GM18517 (cell line): ENCODE results near the gene SRCAP.

ENCODE experiments used
- ATAC-seq: cut with Tn5 transposase; IDR thresholded peaks from one replicate; pipeline ENCODE4 v1.9.1; 2021; ENCODE audit warnings: mild to moderate bottlenecking, moderate library complexity; ENCODE audit not compliant: unreplicated experiment

The SRCAP gene

DNA sequence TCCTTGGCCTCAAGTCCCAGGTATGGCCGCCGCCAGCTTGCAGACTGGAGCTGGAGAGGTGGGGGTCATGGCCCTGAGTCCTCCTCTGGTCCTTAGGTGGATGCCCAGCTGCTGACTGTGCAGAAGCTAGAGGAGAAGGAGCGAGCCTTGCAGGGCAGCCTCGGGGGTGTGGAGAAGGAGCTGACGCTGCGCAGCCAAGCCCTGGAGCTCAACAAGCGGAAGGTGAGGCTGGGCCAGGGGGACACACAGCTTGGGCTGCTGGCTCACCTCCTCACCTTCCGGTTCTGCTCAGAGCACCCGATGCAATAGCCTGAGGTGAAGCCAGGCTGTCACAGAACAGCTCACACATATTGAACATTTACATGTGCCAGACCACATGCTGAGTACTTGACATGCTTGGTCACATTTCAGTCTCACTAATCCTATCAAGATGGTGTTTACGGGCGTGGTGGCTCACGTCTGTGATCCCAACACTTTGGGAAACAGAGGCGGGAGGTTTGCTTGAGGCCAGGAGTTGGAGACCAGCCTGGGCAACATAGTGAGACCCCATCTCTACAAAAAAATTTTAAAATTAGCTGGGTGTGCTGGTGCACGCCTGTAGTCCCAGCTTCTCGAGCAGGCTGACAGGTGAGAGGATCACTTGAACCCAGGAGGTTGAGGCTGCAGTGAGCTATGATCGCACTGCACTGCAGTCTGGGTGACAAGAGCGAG, 70.6 kb downstream of the SRCAP start:
- no peak for ATAC-seq

GRCh38 chr16:30771726-30772125, 72.8 kb downstream of the SRCAP start:
- ATAC-seq = no peak

DNA sequence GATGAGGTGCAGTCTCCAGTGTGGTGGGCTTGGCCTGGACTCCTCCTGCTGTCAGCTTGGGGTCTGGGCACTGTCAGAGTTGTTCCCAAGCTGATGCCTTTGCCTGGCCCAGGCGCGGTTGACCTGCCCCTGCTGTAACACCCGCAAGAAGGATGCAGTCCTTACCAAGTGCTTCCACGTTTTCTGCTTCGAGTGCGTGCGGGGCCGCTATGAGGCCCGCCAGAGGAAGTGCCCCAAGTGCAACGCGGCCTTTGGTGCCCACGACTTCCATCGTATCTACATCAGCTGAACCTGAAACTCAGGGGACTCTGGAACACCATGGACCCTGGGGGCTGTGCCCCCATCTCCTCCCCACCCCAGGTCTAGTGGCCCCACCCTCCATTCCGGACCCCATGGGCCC, 74.9 kb downstream of the SRCAP start:
- ATAC-seq = no peak

- no peak for ATAC-seq
These were observed 75.6 kb downstream of the SRCAP start for GRCh38 chr16:30774367-30775130.

GRCh38 chr16:30775131-30775391, 76.1 kb downstream of the SRCAP start:
- ATAC-seq = no peak

DNA sequence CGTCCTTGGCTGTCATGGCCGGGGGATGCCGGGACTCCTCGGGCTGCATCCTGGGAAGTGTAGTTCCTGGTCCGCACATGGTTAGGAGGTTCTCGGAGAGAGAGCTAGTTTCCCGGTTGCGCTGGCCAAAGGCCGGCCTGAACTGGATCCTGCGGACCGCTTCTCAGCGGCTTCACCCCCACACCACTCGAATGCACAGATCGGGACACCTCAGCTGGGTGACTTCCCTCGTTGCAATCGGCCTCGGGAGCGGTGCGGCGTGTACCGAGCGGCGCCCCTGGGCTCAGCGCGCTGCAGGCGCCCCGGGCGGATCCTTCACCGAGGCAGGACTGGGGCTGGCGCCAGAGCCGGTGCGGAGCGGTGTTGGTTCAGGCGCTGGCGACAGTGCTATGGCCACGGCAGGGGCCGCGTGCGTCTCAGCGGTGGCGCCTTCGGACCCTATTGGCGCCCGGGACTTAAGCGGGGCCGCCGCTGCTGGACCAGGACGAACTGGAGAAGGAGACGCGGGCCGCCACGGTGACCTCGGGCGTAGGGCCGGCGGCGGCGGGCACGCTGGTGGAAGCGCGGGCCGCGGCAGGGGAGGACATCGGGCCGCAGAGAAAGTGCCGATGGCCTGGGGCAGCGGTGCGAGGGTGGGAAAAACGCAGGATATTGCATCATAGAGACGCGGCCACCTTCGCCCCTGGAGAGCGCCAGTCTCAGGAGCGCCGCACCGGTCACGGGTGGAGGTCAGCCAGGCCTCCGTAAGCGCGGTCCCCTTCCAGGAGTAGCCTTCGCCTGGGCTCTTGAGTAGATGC, 76.6 kb downstream of the SRCAP start:
- ATAC-seq = no peak

GRCh38 chr16:30777591-30778297, 78.8 kb downstream of the SRCAP start:
- no peak for ATAC-seq

DNA sequence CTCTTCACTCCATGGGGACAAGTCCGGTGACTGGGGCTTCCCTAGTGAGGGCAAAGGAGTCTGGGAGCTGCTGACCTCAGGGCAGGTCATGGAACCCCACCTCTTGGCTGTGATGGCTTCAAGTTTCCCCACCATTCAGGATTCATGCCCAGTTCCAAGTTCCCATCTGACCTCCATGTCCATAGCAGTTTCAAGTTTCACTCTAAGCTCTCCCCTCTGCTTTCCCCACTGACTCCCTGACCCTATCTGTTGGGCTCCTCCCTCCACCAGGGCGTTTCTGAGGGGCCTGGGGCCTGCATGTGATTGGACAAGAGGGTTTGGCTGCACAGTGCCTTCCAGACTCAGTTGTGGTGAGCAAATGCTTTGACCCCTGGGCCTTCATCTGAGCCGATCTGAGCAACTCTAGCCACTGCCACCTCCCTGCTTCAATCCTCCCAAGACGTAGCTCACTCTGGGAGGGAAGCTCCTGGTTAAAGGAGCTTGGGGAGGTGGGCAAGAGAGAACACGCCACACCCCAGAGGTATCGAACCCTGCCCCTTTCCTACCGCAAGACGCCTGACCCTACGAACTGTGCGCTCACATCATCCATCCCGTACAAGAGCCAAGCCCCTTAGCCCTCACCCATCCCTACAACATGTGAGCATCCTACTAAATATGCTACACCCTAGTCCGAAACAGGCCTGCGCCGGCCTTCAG, 79.7 kb downstream of the SRCAP start:
- no peak for ATAC-seq

DNA sequence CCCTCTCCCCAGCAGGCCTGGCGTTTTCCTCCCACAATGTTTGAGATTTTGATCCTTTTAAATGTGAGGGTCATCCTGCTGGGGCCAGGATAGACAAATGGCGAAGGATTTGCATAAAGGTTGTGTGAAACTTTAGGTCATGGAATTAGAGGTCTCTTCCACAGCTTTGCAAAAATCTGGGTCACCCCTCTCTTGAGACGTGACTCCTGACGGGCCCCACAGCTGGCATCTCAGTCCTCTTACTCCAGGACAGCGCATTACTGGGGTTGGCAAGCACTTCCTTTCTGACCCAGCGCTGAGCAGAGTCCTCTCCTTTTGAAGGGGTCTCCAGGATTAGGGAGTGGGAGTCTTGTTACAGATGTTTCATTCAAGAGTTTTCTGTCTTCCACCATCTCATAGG, 80.6 kb downstream of the SRCAP start:
- no peak for ATAC-seq

GRCh38 chr16:30780021-30780420, 81.0 kb downstream of the SRCAP start:
- no peak for ATAC-seq

GRCh38 chr16:30780549-30780948, 81.6 kb downstream of the SRCAP start:
- ATAC-seq = no peak

- ATAC-seq = no peak
These were observed 83.7 kb downstream of the SRCAP start for GRCh38 chr16:30782486-30783279.

DNA sequence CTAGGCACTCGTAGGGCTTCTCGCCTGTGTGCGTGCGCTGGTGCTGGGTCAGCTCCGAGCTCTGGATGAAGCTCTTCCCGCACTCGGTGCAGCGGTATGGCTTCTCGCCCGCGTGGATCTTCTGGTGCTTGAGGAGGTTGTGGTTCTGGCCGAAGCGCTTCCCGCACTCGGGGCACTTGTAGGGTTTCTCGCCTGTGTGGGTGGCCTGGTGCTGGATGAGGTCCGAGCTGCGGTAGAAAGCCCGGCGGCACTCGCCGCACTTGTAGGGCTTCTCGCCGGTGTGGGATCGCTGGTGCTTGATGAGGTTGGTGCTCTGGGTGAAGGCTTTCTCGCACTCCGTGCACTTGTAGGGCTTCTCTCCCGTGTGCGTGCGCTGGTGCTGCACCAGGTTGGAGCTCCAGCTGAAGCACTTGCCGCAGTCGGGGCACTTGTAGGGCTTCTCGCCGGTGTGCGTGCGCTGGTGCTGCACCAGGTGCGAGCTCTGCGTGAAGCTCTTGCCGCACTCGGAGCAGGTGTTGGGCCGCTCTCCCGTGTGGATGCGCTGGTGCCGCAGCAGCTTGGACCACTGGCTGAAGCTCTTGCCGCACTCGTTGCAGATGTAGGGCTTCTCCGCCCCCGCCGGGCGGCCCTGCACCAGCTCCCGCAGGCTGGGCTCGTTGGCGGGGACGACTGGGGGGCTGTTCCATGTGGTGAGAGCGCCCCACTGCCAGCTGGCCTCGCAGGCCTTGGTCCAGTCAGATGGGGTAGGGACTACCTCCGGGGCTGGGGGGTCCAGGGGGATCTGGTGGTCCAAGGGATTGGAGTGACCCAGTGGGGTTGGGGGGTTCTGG, 84.5 kb downstream of the SRCAP start:
- no peak for ATAC-seq

GRCh38 chr16:30784215-30784614, 85.2 kb downstream of the SRCAP start:
- no peak for ATAC-seq

GRCh38 chr16:30785126-30786106, 86.4 kb downstream of the SRCAP start:
- ATAC-seq = no peak

DNA sequence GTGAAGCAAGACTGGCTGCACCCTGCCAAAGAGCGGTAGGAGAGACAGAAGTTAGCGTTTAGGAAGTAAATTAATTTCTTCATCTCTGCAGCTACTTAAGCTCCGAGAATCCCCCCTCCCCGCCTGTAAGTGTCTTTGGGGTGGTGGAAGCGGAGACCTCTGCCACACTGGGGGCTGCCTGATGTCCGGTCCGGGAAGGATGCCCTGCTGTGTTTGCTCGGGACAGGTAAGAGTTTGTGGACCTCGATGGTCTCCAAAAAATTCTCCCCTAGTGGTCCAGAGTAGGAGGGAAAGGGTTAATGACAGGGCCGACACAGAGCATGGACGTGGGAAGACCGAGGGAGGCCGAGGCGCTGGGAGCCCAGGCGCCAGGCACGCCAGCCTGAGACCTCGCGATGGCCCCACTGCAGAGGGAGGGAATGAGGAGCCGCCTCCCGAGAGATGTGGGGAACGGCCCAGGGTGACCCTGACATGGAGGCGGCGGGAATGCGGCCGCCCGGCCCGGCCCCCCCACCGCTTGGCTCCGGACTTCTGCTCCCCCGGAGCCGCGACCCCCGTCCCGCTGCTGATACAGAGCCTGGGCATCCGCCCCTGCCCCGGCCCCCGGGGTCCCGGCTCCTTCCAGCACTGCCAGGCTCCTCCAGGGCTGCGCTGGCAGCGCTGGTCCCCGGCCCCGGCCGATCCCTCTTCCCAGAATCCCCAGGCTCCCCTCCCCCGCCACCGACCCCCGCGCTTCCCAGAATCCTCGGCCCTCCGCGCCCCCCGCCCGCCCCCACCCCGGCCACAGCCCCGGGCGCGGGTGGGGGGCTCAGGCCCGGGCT, 87.4 kb downstream of the SRCAP start:
- no peak for ATAC-seq
